ENCODE data around the gene FAT1. TPM values are rescaled to one million over a fixed set of nuclear protein-coding genes. Genes with fewer than 3 reads are reported as not detected.

Gene FAT1
- total RNA-seq, 6 experiments from 2014 or later: 32.9 to 173 (median 69.7) TPM

- intact Hi-C loops (cut with DNase I): no loop called here
- no peaks in the 10 kb centered on the region for H3K4me1 ChIP-seq
- H3K27me3 ChIP-seq: no peaks in the 10 kb centered on the region
- no peaks in the 10 kb centered on the region for H3K9me3 ChIP-seq
- ATAC-seq: no peak
- no peak for TF ChIP-seq POLR2A (IDR thresholded peaks at IDR 0.05)
- no peak for TF ChIP-seq CTCF (IDR thresholded peaks at IDR 0.05)
- DNase-seq: no peak
- 84% methylated on average over 6 of the region's 7 CpGs for WGBS (ENCODE audit: insufficient coverage, low coverage, low lambda C conversion rate, missing lambda C conversion rate)
- peaks cover 0 to 57% (median 14%) of the 10 kb centered on the region in 4 donors for H3K36me3 ChIP-seq
- no peak overlapping the region for H3K27ac ChIP-seq
- H3K4me3 ChIP-seq: no peak overlapping the region
Measured at GRCh38 chr4:186604124-186604807, 119.4 kb downstream of the FAT1 start.

- peaks cover 0 to 54% (median 11%) of the 10 kb centered on the region in 4 donors for H3K36me3 ChIP-seq
Measured at GRCh38 chr4:186602978-186603377, 120.7 kb downstream of the FAT1 start.

GRCh38 chr4:186599483-186599882 lies 124.2 kb downstream of the FAT1 start:
- TF ChIP-seq CTCF (IDR thresholded peaks at IDR 0.05) (no peak), POLR2A (IDR thresholded peaks at IDR 0.05) (no peak)
- H3K4me1 ChIP-seq: no peaks in the 10 kb centered on the region

More at GRCh38 chr4:186602978-186603377, 120.7 kb downstream of the FAT1 start:
- Histone ChIP-seq H3K4me1 (no peaks in the 10 kb centered on the region), H3K9me3 (no peaks in the 10 kb centered on the region), H3K4me3 (no peak overlapping the region), H3K27ac (no peak overlapping the region), H3K27me3 (no peaks in the 10 kb centered on the region)
- ATAC-seq (no peak), DNase-seq (no peak)
- no peak for TF ChIP-seq POLR2A (IDR thresholded peaks at IDR 0.05)
- WGBS (ENCODE audit: insufficient coverage, low coverage, low lambda C conversion rate, missing lambda C conversion rate): 93% methylated on average over 8 of the region's 9 CpGs
- intact Hi-C loops (cut with DNase I): no loop called here

GRCh38 chr4:186598686-186599085 lies 125.0 kb downstream of the FAT1 start:
- 91% methylated on average over 4 of the region's 7 CpGs for whole genome bisulfite sequencing (ENCODE audit: insufficient coverage, low coverage, low lambda C conversion rate, missing lambda C conversion rate)
- no peak overlapping the region for H3K27ac ChIP-seq
- no peak for DNase-seq
- peaks cover 0 to 66% (median 10%) of the 10 kb centered on the region in 4 donors for H3K36me3 ChIP-seq
- H3K27me3 ChIP-seq: no peaks in the 10 kb centered on the region
- no peaks in the 10 kb centered on the region for H3K9me3 ChIP-seq
- TF ChIP-seq CTCF (IDR thresholded peaks at IDR 0.05) (no peak), POLR2A (IDR thresholded peaks at IDR 0.05) (no peak)
- H3K4me3 ChIP-seq: no peak overlapping the region
- ATAC-seq: no peak
- H3K4me1 ChIP-seq: no peaks in the 10 kb centered on the region
- intact Hi-C loops (cut with DNase I): no loop called here

More at GRCh38 chr4:186599483-186599882, 124.2 kb downstream of the FAT1 start:
- H3K27ac ChIP-seq: no peak overlapping the region
- no peak for DNase-seq
- no peaks in the 10 kb centered on the region for H3K27me3 ChIP-seq
- intact Hi-C loops (cut with DNase I): no loop called here
- WGBS (ENCODE audit: insufficient coverage, low coverage, low lambda C conversion rate, missing lambda C conversion rate): 88% methylated on average over 9 of the region's 10 CpGs
- no peak for ATAC-seq
- no peak overlapping the region for H3K4me3 ChIP-seq
- H3K9me3 ChIP-seq: no peaks in the 10 kb centered on the region
- peaks cover 0 to 73% (median 10%) of the 10 kb centered on the region in 4 donors for H3K36me3 ChIP-seq

- no peak for DNase-seq
Measured at GRCh38 chr4:186596850-186597390, 126.7 kb downstream of the FAT1 start.

More at GRCh38 chr4:186596850-186597390, 126.7 kb downstream of the FAT1 start:
- Histone ChIP-seq H3K4me3 (no peak overlapping the region), H3K9me3 (no peaks in the 10 kb centered on the region), H3K36me3 (peaks cover 0 to 57% (median 5%) of the 10 kb centered on the region in 4 donors), H3K4me1 (no peaks in the 10 kb centered on the region), H3K27ac (no peak overlapping the region), H3K27me3 (no peaks in the 10 kb centered on the region)
- TF ChIP-seq POLR2A (IDR thresholded peaks at IDR 0.05) (no peak), CTCF (IDR thresholded peaks at IDR 0.05) (no peak)
- 96% methylated on average over 23 of the region's 23 CpGs for WGBS (ENCODE audit: insufficient coverage, low coverage, low lambda C conversion rate, missing lambda C conversion rate)
- intact Hi-C loops (cut with DNase I): no loop called here
- ATAC-seq: no peak

Measured in right lobe of liver (tissue), 6 donors.